GM23338 (cell line): ENCODE results near the gene KDM6B. TPM values are rescaled to one million over a fixed set of nuclear protein-coding genes. Genes with fewer than 3 reads are reported as not detected.

ENCODE experiments used
- ATAC-seq: fragments of 200-7000 bp; cut with Tn5 transposase; 3 replicates; pipeline ENCODE4 v1.9.1; 2020
- DNase-seq: peaks from one replicate; pipeline ENCODE4 v3.0.0-alpha.2; 2015; ENCODE audit warnings: low spot score
- H2AFZ ChIP-seq: fragments of 200-600 bp; sonication (generic); 2 replicates; pipeline ENCODE4 v1.8.0; 2016; ENCODE audit warnings: antibody characterized with exemption, mild to moderate bottlenecking, moderate library complexity
- H3F3A ChIP-seq: fragments of 200-600 bp; sonication (generic); replicated peaks from 2 replicates; pipeline ENCODE4 v1.8.0; 2017; ENCODE audit warnings: antibody characterized with exemption, mixed run types, low read depth
- H3K27ac ChIP-seq: fragments of 200-600 bp; sonication (generic); 2 replicates; pipeline ENCODE4 v1.6.1; 2016; ENCODE audit warnings: low read depth
- H3K27me3 ChIP-seq: fragments of 200-600 bp; sonication (generic); 2 replicates; pipeline ENCODE4 v1.8.0; 2016; ENCODE audit warnings: mild to moderate bottlenecking, mixed run types, moderate library complexity; ENCODE audit not compliant: insufficient read depth
- H3K36me3 ChIP-seq: fragments of 200-600 bp; sonication (generic); 2 replicates; pipeline ENCODE4 v1.8.0; 2016; ENCODE audit warnings: mild to moderate bottlenecking; ENCODE audit not compliant: insufficient read depth
- H3K4me1 ChIP-seq: fragments of 200-600 bp; sonication (generic); 2 replicates; pipeline ENCODE4 v1.8.0; 2016; ENCODE audit warnings: mild to moderate bottlenecking, moderate library complexity; ENCODE audit not compliant: insufficient read depth
- H3K4me2 ChIP-seq: fragments of 200-600 bp; sonication (generic); 2 replicates; pipeline ENCODE4 v1.7.1; 2017; ENCODE audit warnings: mixed run types
- H3K4me3 ChIP-seq: fragments of 200-600 bp; sonication (generic); 2 replicates; pipeline ENCODE4 v1.6.1; 2016; ENCODE audit warnings: mixed run types
- H3K79me2 ChIP-seq: fragments of 200-600 bp; sonication (generic); replicated peaks from 2 replicates; pipeline ENCODE4 v1.8.0; 2017; ENCODE audit warnings: mild to moderate bottlenecking; ENCODE audit not compliant: insufficient read depth
- H3K9me2 ChIP-seq: fragments of 200-600 bp; sonication (generic); 2 replicates; pipeline ENCODE4 v1.8.0; 2017; ENCODE audit not compliant: insufficient read depth
- H4K20me1 ChIP-seq: fragments of 200-600 bp; sonication (generic); replicated peaks from 2 replicates; pipeline ENCODE4 v1.8.0; 2017; ENCODE audit warnings: mild to moderate bottlenecking; ENCODE audit not compliant: insufficient read depth
- H3K27ac Mint-ChIP-seq: 2 replicates; pipeline ENCODE4 v1.8.0; 2020; ENCODE audit warnings: inconsistent platforms, mild to moderate bottlenecking, moderate library complexity, mixed read lengths
- H3K27me3 Mint-ChIP-seq: 3 replicates; pipeline ENCODE4 v1.8.0; 2022; ENCODE audit warnings: low read depth, mild to moderate bottlenecking, moderate library complexity, mixed read lengths, inconsistent platforms; ENCODE audit not compliant: insufficient read depth, poor library complexity
- H3K36me3 Mint-ChIP-seq: 3 replicates; pipeline ENCODE4 v1.8.0; 2021; ENCODE audit warnings: low read depth, mild to moderate bottlenecking, inconsistent platforms, moderate library complexity, mixed read lengths
- H3K4me1 Mint-ChIP-seq: 3 replicates; pipeline ENCODE4 v1.8.0; 2020; ENCODE audit warnings: mild to moderate bottlenecking, inconsistent platforms, mixed read lengths
- H3K4me3 Mint-ChIP-seq: 3 replicates; pipeline ENCODE4 v1.8.0; 2021; ENCODE audit warnings: moderate library complexity, mild to moderate bottlenecking, inconsistent platforms, mixed read lengths
- H3K9me3 Mint-ChIP-seq: 3 replicates; pipeline ENCODE4 v1.8.0; 2020; ENCODE audit warnings: moderate library complexity, mild to moderate bottlenecking, inconsistent platforms, mixed read lengths
- CREB1 ChIP-seq: fragments of 250-450 bp; sonication (Bioruptor Pico); IDR thresholded peaks from 2 replicates; pipeline ENCODE4 v1.5.0; 2020; ENCODE audit warnings: low read depth, mild to moderate bottlenecking, moderate library complexity
- EZH2 ChIP-seq: fragments of 200-600 bp; sonication (generic); IDR thresholded peaks from one replicate; pipeline ENCODE4 v1.8.0; 2017; ENCODE audit warnings: antibody characterized with exemption, mild to moderate bottlenecking, low read depth; ENCODE audit not compliant: unreplicated experiment
- EZH2phosphoT487 ChIP-seq: fragments of 200-600 bp; sonication (generic); IDR thresholded peaks from one replicate; pipeline ENCODE4 v1.8.1; 2018; ENCODE audit warnings: antibody characterized with exemption; ENCODE audit not compliant: unreplicated experiment
- JUNB ChIP-seq: IDR thresholded peaks from one replicate; pipeline ENCODE4 v1.6.1; 2016; ENCODE audit warnings: antibody characterized with exemption; ENCODE audit not compliant: unreplicated experiment
- NANOG ChIP-seq: IDR thresholded peaks from 2 replicates; pipeline ENCODE4 v1.6.1; 2016; ENCODE audit warnings: antibody characterized with exemption, borderline replicate concordance
- STAT1 ChIP-seq: IDR thresholded peaks from one replicate; pipeline ENCODE4 v1.6.1; 2016; ENCODE audit warnings: antibody characterized with exemption; ENCODE audit not compliant: unreplicated experiment
- polyA plus RNA-seq: library from polyadenylated mRNA; unstranded; fragments of >200 nt; fragmentation: Nextera tagmentation; extraction: Ambion mirVana; gene quantifications from 2 replicates; pipeline ENCODE4 v1.2.1, GENCODE V29; 2016
- total RNA-seq: library from RNA; depleted of rRNA; stranded (reverse); fragments of >200 nt; shearing (Covaris generic); gene quantifications from 2 replicates; pipeline ENCODE4 v1.2.3, GENCODE V29; 2014
- TF ChIP-seq, protein P1 (sequence below): fragments of 250-450 bp; sonication (Bioruptor Pico); IDR thresholded peaks from 2 replicates; pipeline ENCODE4 v1.5.0; 2020; ENCODE audit warnings: mild to moderate bottlenecking, moderate library complexity
- TF ChIP-seq, protein P2 (sequence below): IDR thresholded peaks from 2 replicates; pipeline ENCODE4 v1.6.1; 2016; ENCODE audit warnings: antibody characterized with exemption

KDM6B gene
- total and polyA plus RNA-seq, 2 experiments from 2014 or later = 1.1 to 1.4 TPM

DNA sequence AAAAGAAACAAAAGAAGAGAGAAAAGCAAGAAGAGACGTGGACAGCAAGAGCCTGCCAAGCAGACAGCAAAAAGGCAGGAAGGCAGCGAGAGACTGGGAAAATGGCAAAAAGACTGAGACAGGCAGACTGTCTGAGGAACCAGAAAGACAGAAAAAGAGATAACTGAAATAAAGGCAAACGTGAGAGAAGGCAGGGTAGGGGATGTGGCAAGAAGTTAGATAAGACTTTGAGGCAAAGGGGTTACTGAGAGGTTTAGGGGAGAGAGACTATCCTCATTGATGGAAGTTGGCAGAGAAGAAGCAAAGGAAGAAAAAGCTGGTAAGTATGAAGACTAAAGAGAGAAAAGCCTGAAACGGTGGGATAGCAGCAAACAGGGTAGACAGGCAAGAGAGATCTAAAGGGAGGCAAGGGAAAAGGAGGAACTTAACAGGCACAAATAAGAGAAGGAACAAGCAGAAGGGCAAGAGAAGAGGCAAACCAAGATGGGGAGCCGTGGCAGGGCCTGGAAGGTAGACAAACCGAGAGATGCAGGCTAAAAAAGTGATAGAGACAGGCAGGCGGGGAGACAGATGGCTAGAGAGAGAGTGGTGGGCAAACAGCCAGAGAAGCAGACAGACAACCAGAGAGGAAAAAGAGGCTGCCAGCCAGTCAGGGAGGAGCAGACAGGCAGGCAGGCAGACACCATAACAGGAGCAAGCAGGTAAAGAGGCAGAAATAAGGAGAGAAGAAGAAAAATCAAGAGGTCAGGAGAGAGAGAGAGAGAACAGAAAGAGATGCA lies 47.4 kb downstream of the KDM6B start (continued):
- TF ChIP-seq, protein P1, sequence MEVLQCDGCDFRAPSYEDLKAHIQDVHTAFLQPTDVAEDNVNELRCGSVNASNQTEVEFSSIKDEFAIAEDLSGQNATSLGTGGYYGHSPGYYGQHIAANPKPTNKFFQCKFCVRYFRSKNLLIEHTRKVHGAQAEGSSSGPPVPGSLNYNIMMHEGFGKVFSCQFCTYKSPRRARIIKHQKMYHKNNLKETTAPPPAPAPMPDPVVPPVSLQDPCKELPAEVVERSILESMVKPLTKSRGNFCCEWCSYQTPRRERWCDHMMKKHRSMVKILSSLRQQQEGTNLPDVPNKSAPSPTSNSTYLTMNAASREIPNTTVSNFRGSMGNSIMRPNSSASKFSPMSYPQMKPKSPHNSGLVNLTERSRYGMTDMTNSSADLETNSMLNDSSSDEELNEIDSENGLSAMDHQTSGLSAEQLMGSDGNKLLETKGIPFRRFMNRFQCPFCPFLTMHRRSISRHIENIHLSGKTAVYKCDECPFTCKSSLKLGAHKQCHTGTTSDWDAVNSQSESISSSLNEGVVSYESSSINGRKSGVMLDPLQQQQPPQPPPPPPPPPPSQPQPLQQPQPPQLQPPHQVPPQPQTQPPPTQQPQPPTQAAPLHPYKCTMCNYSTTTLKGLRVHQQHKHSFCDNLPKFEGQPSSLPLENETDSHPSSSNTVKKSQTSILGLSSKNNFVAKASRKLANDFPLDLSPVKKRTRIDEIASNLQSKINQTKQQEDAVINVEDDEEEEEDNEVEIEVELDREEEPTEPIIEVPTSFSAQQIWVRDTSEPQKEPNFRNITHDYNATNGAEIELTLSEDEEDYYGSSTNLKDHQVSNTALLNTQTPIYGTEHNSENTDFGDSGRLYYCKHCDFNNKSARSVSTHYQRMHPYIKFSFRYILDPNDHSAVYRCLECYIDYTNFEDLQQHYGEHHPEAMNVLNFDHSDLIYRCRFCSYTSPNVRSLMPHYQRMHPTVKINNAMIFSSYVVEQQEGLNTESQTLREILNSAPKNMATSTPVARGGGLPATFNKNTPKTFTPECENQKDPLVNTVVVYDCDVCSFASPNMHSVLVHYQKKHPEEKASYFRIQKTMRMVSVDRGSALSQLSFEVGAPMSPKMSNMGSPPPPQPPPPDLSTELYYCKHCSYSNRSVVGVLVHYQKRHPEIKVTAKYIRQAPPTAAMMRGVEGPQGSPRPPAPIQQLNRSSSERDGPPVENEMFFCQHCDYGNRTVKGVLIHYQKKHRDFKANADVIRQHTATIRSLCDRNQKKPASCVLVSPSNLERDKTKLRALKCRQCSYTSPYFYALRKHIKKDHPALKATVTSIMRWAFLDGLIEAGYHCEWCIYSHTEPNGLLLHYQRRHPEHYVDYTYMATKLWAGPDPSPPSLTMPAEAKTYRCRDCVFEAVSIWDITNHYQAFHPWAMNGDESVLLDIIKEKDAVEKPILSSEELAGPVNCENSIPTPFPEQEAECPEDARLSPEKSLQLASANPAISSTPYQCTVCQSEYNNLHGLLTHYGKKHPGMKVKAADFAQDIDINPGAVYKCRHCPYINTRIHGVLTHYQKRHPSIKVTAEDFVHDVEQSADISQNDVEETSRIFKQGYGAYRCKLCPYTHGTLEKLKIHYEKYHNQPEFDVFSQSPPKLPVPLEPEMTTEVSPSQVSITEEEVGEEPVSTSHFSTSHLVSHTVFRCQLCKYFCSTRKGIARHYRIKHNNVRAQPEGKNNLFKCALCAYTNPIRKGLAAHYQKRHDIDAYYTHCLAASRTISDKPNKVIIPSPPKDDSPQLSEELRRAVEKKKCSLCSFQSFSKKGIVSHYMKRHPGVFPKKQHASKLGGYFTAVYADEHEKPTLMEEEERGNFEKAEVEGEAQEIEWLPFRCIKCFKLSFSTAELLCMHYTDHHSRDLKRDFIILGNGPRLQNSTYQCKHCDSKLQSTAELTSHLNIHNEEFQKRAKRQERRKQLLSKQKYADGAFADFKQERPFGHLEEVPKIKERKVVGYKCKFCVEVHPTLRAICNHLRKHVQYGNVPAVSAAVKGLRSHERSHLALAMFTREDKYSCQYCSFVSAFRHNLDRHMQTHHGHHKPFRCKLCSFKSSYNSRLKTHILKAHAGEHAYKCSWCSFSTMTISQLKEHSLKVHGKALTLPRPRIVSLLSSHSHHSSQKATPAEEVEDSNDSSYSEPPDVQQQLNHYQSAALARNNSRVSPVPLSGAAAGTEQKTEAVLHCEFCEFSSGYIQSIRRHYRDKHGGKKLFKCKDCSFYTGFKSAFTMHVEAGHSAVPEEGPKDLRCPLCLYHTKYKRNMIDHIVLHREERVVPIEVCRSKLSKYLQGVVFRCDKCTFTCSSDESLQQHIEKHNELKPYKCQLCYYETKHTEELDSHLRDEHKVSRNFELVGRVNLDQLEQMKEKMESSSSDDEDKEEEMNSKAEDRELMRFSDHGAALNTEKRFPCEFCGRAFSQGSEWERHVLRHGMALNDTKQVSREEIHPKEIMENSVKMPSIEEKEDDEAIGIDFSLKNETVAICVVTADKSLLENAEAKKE (CRISPR knock-in tag) = no peak
- no peak for TF ChIP-seq STAT1
- TF ChIP-seq EZH2phosphoT487 = no peak

DNA sequence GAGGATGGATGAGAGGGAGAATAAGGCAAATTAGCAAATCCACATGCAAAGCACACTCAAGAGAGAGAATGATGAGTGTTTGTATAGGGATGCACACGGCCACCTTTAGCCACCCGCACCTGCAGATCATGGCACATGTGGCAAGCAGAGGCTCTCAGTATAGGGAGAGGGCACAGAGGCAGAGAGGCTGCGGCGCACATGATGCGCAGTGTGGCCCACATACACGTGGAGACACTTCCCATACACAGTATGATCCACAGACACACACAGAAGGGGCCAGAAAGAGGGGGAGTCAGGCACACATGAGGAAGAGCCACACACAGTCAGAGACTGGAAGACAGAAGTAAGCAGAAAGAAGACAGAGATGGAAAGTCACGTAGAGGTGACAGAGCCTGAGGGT lies 48.1 kb downstream of the KDM6B start:
- Histone ChIP-seq H4K20me1 (no peaks in the 10 kb centered on the region), H2AFZ (no peak overlapping the region), H3K27me3 (peaks cover 57% of the 10 kb centered on the region), H3K4me1 (peaks cover 26% of the 10 kb centered on the region), H3K79me2 (no peaks in the 10 kb centered on the region), H3F3A (peaks cover 8% of the 10 kb centered on the region), H3K4me2 (no peak overlapping the region), H3K4me3 (no peak overlapping the region), H3K36me3 (no peaks in the 10 kb centered on the region), H3K27ac (no peak overlapping the region), H3K9me2 (no peaks in the 10 kb centered on the region)
- H3K27ac Mint-ChIP-seq = no peak overlapping the region
- no peak for ATAC-seq
- peaks cover 3% of the 10 kb centered on the region; the same call in 1 of the 3 replicates for H3K4me1 Mint-ChIP-seq
- H3K9me3 Mint-ChIP-seq = no peaks in the 10 kb centered on the region; the same call in 2 of the 3 replicates
- peaks cover 2% of the 10 kb centered on the region for H3K27me3 Mint-ChIP-seq
- no peaks in the 10 kb centered on the region; the same call in 2 of the 3 replicates for H3K36me3 Mint-ChIP-seq
- DNase-seq = no peak
- no peak overlapping the region for H3K4me3 Mint-ChIP-seq
- TF ChIP-seq CREB1 (CRISPR knock-in tag) (no peak), JUNB (no peak), EZH2phosphoT487 (no peak), NANOG (no peak), STAT1 (no peak), EZH2 (no peak)
- TF ChIP-seq, protein P2, sequence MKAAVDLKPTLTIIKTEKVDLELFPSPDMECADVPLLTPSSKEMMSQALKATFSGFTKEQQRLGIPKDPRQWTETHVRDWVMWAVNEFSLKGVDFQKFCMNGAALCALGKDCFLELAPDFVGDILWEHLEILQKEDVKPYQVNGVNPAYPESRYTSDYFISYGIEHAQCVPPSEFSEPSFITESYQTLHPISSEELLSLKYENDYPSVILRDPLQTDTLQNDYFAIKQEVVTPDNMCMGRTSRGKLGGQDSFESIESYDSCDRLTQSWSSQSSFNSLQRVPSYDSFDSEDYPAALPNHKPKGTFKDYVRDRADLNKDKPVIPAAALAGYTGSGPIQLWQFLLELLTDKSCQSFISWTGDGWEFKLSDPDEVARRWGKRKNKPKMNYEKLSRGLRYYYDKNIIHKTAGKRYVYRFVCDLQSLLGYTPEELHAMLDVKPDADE = no peak
